OCI-LY1 (cell line): ENCODE data around the gene ANK3.

Experiments used
- H2AFZ ChIP-seq: fragments of 200-600 bp; sonication (generic), shearing (Covaris generic); 2 replicates; pipeline ENCODE4 v1.6.0; 2014; ENCODE audit warnings: antibody characterized with exemption, mild to moderate bottlenecking, low read length
- H3F3A ChIP-seq: fragments of 200-600 bp; sonication (generic), shearing (Covaris generic); 2 replicates; pipeline ENCODE4 v1.6.0; 2014; ENCODE audit warnings: mild to moderate bottlenecking, antibody characterized with exemption, low read length, moderate library complexity; ENCODE audit not compliant: insufficient read depth
- H3K27ac ChIP-seq: fragments of 200-600 bp; sonication (generic); 2 replicates; pipeline ENCODE4 v1.5.1; 2014; ENCODE audit warnings: low read length, mixed run types, mild to moderate bottlenecking, low read depth; ENCODE audit not compliant: poor library complexity, severe bottlenecking
- H3K27me3 ChIP-seq: fragments of 200-600 bp; sonication (generic); 2 replicates; pipeline ENCODE4 v1.6.0; 2014; ENCODE audit warnings: antibody characterized with exemption, mild to moderate bottlenecking, low read length, moderate library complexity; ENCODE audit not compliant: insufficient read depth
- H3K36me3 ChIP-seq: fragments of 200-600 bp; sonication (generic); 2 replicates; pipeline ENCODE4 v1.6.1; 2014; ENCODE audit warnings: mild to moderate bottlenecking, antibody characterized with exemption, low read length, moderate library complexity, mixed read lengths; ENCODE audit not compliant: insufficient read depth
- H3K4me1 ChIP-seq: fragments of 200-600 bp; sonication (generic); 2 replicates; pipeline ENCODE4 v1.5.1; 2014; ENCODE audit warnings: mild to moderate bottlenecking, low read length, moderate library complexity; ENCODE audit not compliant: insufficient read depth, severe bottlenecking
- H3K4me2 ChIP-seq: fragments of 200-600 bp; sonication (generic), shearing (Covaris generic); 2 replicates; pipeline ENCODE4 v1.6.1; 2014; ENCODE audit warnings: low read length
- H3K4me3 ChIP-seq: fragments of 200-600 bp; sonication (generic); 2 replicates; pipeline ENCODE4 v1.5.1; 2014; ENCODE audit warnings: low read length, low read depth, mild to moderate bottlenecking, mixed read lengths; ENCODE audit not compliant: poor library complexity, severe bottlenecking
- H3K79me2 ChIP-seq: fragments of 200-600 bp; shearing (Covaris generic); 2 replicates; pipeline ENCODE4 v1.6.1; 2016; ENCODE audit warnings: mixed run types, low read length, mixed read lengths; ENCODE audit not compliant: insufficient read depth
- H3K9ac ChIP-seq: fragments of 200-600 bp; sonication (generic), shearing (Covaris generic); 2 replicates; pipeline ENCODE4 v1.6.1; 2014; ENCODE audit warnings: mild to moderate bottlenecking, low read length, mixed read lengths
- H3K9me2 ChIP-seq: fragments of 200-600 bp; sonication (generic), shearing (Covaris generic); 2 replicates; pipeline ENCODE4 v1.6.1; 2014; ENCODE audit warnings: low read depth, mild to moderate bottlenecking, low read length, mixed read lengths
- H3K9me3 ChIP-seq: fragments of 200-600 bp; shearing (Covaris generic); 2 replicates; pipeline ENCODE4 v1.6.1; 2014; ENCODE audit warnings: low read length, mixed read lengths
- H4K20me1 ChIP-seq: fragments of 200-600 bp; sonication (generic), shearing (Covaris generic); 2 replicates; pipeline ENCODE4 v1.6.0; 2016; ENCODE audit warnings: mild to moderate bottlenecking, low read length; ENCODE audit not compliant: insufficient read depth
- EZH2 ChIP-seq: fragments of 200-600 bp; sonication (generic), shearing (Covaris generic); IDR thresholded peaks from 2 replicates; pipeline ENCODE4 v1.8.0; 2017; ENCODE audit warnings: borderline replicate concordance, mixed run types, mild to moderate bottlenecking, antibody characterized with exemption, low read length, moderate library complexity, mixed read lengths
- TF ChIP-seq, protein P1 (sequence below): fragments of 200-600 bp; sonication (generic), shearing (Covaris generic); IDR thresholded peaks from 2 replicates; pipeline ENCODE4 v1.5.1; 2017; ENCODE audit warnings: mild to moderate bottlenecking, antibody characterized with exemption, low read length, moderate library complexity, mixed read lengths

The ANK3 gene

GRCh38 chr10:60137292-60137992 lies 252.2 kb downstream of the ANK3 start:
- H4K20me1 ChIP-seq: no peaks in the 10 kb centered on the region

GRCh38 chr10:60135020-60135419 lies 254.7 kb downstream of the ANK3 start:
- H3K27ac ChIP-seq: no peak overlapping the region
- H3K9me3 ChIP-seq: no peaks in the 10 kb centered on the region
- no peak overlapping the region for H3K4me2 ChIP-seq
- no peaks in the 10 kb centered on the region for H3K27me3 ChIP-seq
- H3K4me1 ChIP-seq: peaks cover 20% of the 10 kb centered on the region
- H3K9ac ChIP-seq: no peak overlapping the region
- no peaks in the 10 kb centered on the region for H3F3A ChIP-seq
- TF ChIP-seq, protein P1, sequence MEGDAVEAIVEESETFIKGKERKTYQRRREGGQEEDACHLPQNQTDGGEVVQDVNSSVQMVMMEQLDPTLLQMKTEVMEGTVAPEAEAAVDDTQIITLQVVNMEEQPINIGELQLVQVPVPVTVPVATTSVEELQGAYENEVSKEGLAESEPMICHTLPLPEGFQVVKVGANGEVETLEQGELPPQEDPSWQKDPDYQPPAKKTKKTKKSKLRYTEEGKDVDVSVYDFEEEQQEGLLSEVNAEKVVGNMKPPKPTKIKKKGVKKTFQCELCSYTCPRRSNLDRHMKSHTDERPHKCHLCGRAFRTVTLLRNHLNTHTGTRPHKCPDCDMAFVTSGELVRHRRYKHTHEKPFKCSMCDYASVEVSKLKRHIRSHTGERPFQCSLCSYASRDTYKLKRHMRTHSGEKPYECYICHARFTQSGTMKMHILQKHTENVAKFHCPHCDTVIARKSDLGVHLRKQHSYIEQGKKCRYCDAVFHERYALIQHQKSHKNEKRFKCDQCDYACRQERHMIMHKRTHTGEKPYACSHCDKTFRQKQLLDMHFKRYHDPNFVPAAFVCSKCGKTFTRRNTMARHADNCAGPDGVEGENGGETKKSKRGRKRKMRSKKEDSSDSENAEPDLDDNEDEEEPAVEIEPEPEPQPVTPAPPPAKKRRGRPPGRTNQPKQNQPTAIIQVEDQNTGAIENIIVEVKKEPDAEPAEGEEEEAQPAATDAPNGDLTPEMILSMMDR: no peak
- TF ChIP-seq EZH2: no peak
- peaks cover 10% of the 10 kb centered on the region; the same call in 1 of the 2 replicates for H3K36me3 ChIP-seq
- H2AFZ ChIP-seq: no peak overlapping the region
- no peaks in the 10 kb centered on the region for H3K9me2 ChIP-seq
- no peak overlapping the region for H3K4me3 ChIP-seq
- H3K79me2 ChIP-seq: no peaks in the 10 kb centered on the region
- no peaks in the 10 kb centered on the region for H4K20me1 ChIP-seq

More at GRCh38 chr10:60137292-60137992, 252.2 kb downstream of the ANK3 start:
- H3K36me3 ChIP-seq: peaks cover 5% of the 10 kb centered on the region; the same call in 1 of the 2 replicates
- H3K4me3 ChIP-seq: no peak overlapping the region
- no peaks in the 10 kb centered on the region for H3K79me2 ChIP-seq
- TF ChIP-seq, protein P1: no peak
- TF ChIP-seq EZH2: no peak
- no peaks in the 10 kb centered on the region for H3K27me3 ChIP-seq
- no peaks in the 10 kb centered on the region for H3F3A ChIP-seq
- H2AFZ ChIP-seq: no peak overlapping the region
- peaks cover 17% of the 10 kb centered on the region for H3K4me1 ChIP-seq
- H3K9me2 ChIP-seq: no peaks in the 10 kb centered on the region
- H3K4me2 ChIP-seq: no peak overlapping the region
- no peaks in the 10 kb centered on the region for H3K9me3 ChIP-seq
- H3K9ac ChIP-seq: no peak overlapping the region
- no peak overlapping the region for H3K27ac ChIP-seq

DNA sequence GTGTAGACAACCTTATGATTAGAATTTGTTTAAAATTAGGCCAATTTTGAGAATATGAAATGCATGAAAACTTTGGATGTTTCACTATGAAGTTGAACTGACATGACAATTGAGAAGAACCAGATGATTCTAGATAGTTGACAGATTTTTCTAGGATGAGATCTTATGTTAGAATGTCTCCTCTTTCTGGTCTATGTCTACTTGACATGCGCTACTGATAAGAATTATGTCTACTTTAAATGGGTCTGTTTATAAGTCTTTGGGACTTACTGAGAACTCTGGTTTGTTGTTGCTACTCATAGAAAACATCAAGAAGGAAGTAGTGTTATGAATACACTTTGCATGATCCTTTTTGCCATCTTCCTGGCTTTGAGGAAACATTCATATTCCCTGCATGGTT lies 255.1 kb downstream of the ANK3 start:
- no peak for TF ChIP-seq EZH2
- TF ChIP-seq, protein P1: no peak
- no peak overlapping the region for H3K27ac ChIP-seq
- no peaks in the 10 kb centered on the region for H3K9me3 ChIP-seq
- H3K4me2 ChIP-seq: no peak overlapping the region
- no peaks in the 10 kb centered on the region for H3K27me3 ChIP-seq
- H3K4me3 ChIP-seq: no peak overlapping the region
- H3K36me3 ChIP-seq: peaks cover 10% of the 10 kb centered on the region; the same call in 1 of the 2 replicates
- no peaks in the 10 kb centered on the region for H4K20me1 ChIP-seq
- H3K9me2 ChIP-seq: no peaks in the 10 kb centered on the region
- H2AFZ ChIP-seq: no peak overlapping the region
- H3K9ac ChIP-seq: no peak overlapping the region
- H3K4me1 ChIP-seq: peaks cover 19% of the 10 kb centered on the region
- no peaks in the 10 kb centered on the region for H3K79me2 ChIP-seq
- H3F3A ChIP-seq: no peaks in the 10 kb centered on the region
